ENCODE results near the gene ZFHX3.

- no peak for TF ChIP-seq EGR1 (IDR thresholded peaks at IDR 0.05; ENCODE audit: low read depth in 2 of 2)
- no peak for TF ChIP-seq RXRA (IDR thresholded peaks at IDR 0.05)
- TF ChIP-seq CTCF (IDR thresholded peaks at IDR 0.05; ENCODE audit: low read depth, low read length, missing input control) = no peak
- TF ChIP-seq REST (IDR thresholded peaks at IDR 0.05) = no peak
- TF ChIP-seq SP1 (IDR thresholded peaks at IDR 0.05) = no peak
- TF ChIP-seq MAX (IDR thresholded peaks at IDR 0.05) = no peak
- TF ChIP-seq GABPA (IDR thresholded peaks at IDR 0.05 in 1 of 2, conservative IDR thresholded peaks at IDR 0.05 in 1 of 2) = no peak
- TF ChIP-seq TAF1 (conservative IDR thresholded peaks at IDR 0.05) = no peak
- no peak for TF ChIP-seq ATF3 (IDR thresholded peaks at IDR 0.05)
- TF ChIP-seq YY1 (IDR thresholded peaks at IDR 0.05) = no peak
Observed at GRCh38 chr16:73036074-73036826, 11.7 kb downstream of the ZFHX3 start.

All from liver (tissue), 3 donors.